Pancreas (tissue), 10 donors: ENCODE data around the gene PACRG. TPM values are rescaled to one million over a fixed set of nuclear protein-coding genes. Genes with fewer than 3 reads are reported as not detected.

Source experiments
- ATAC-seq, 4 donors: fragments of 200-7000 bp; cut with Tn5 transposase; one replicate each; pipeline versions ENCODE4 v1.8.0 to v1.9.1; 2020; ENCODE audit warnings: mild to moderate bottlenecking in 4 of 4, moderate library complexity in 4 of 4
- DNase-seq, 6 donors: peaks; one replicate each; pipeline ENCODE4 v3.0.0-alpha.2; 2020
- FAIRE-seq: peaks from 2 replicates; lab custom pipeline; 2012; peaks lifted over from hg19 to GRCh38; lab: Jason Lieb, UNC
- H3K27ac ChIP-seq, 4 donors: fragments of 200-600 bp; sonication (generic); 1 replicate in 3 of 4; 2 replicates in 1 of 4; pipeline versions ENCODE4 v1.5.0 to v1.8.0; 2020
- H3K27me3 ChIP-seq, 4 donors: fragments of 200-600 bp; one replicate each; pipeline ENCODE4 v1.8.0; 2021
- H3K36me3 ChIP-seq, 3 donors: fragments of 200-600 bp; sonication (generic) in 1 of 3; one replicate each; pipeline versions ENCODE4 v1.5.0 to v1.8.0; 2020 to 2021
- H3K4me1 ChIP-seq, 3 donors: fragments of 200-600 bp; one replicate each; pipeline ENCODE4 v1.8.0; 2021
- H3K4me3 ChIP-seq, 4 donors: fragments of 200-600 bp; sonication (generic) in 2 of 4; one replicate each; pipeline versions ENCODE4 v1.5.0 to v1.8.0; 2020 to 2021
- H3K9me3 ChIP-seq, 4 donors: fragments of 200-600 bp; one replicate each; pipeline ENCODE4 v1.8.0; 2021
- CTCF ChIP-seq, 4 donors: fragments of 200-600 bp; sonication (generic) in 3 of 4; IDR thresholded peaks; one replicate each; pipeline versions ENCODE4 v1.5.0 to v1.8.0; 2021; ENCODE audit warnings: antibody characterized with exemption in 4 of 4
- WGBS, 2 donors: extraction: QIAGEN DNeasy Blood & Tissue Kit; methylation state at CpG; one replicate each; pipeline ENCODE4 v1.1.7; 2013; 5-methylcytosine and 5-hydroxymethylcytosine counted together
- intact Hi-C, 3 donors: fragments of 100-400 bp; cut with DNase I; formaldehyde crosslinking; loops; one replicate each; pipeline versions ENCODE4 v1.11.1 to v1.14.2; 2022
- polyA plus RNA-seq, 2 donors: library from polyadenylated mRNA; stranded (reverse); fragments of 200-250 nt; gene quantifications; one replicate each; pipeline ENCODE4 v1.2.3, GENCODE V29; 2013
- total RNA-seq, 6 donors: library from RNA; stranded (reverse); fragmentation: NEBNext Ultra II Directional in 4 of 6; extraction: Animal tissue kit (Norgen Biotek cat#: 25700) in 4 of 6; gene quantifications; one replicate each; pipeline versions ENCODE4 v1.2.1 to v1.2.4, GENCODE V29; 2021 to 2023
- donor health status: healthy with polysubstance abuse.
- donor health status: DM: no; HTN: no; CAD: no; lungs with moderate emphysema.
- donor health status: DM: no; HTN: no; CAD: no.
- donor health status: control.
- donor health status: control.
- donor health status: Bipolar disorder and iron deficiency.
- donor health status: DM: yes; HTN: yes; CAD: no.
- donor health status: DM: no; HTN: no; CAD: no.
- donor health status: DM: no; HTN: no; CAD: no.
- donor health status: DM: yes; HTN: yes; CAD: no.

The PACRG gene
- total and polyA plus RNA-seq, 8 donors = 2.5 to 7.1 (median 3.5) TPM

GRCh38 chr6:163302747-163303146, 575.0 kb downstream of the PACRG start:
- DNase-seq (no peak), FAIRE-seq (no peak), ATAC-seq (no peak)
- TF ChIP-seq CTCF (IDR thresholded peaks at IDR 0.05) = no peak
- intact Hi-C loops = no loop called here
- no peaks in the 10 kb centered on the region for H3K36me3 ChIP-seq
- H3K4me3 ChIP-seq = no peak overlapping the region
- H3K27me3 ChIP-seq = no peaks in the 10 kb centered on the region
- no peak overlapping the region for H3K27ac ChIP-seq
- no peaks in the 10 kb centered on the region for H3K4me1 ChIP-seq
- no peaks in the 10 kb centered on the region for H3K9me3 ChIP-seq
- WGBS, 2 donors = 88 to 91% methylated on average over 9 of the region's 9 CpGs

- H3K27me3 ChIP-seq = no peaks in the 10 kb centered on the region
- no peaks in the 10 kb centered on the region for H3K36me3 ChIP-seq
- 57 to 68% methylated on average over 2 of the region's 2 CpGs for WGBS, 2 donors
- no peak for TF ChIP-seq CTCF (IDR thresholded peaks at IDR 0.05)
- no peak overlapping the region for H3K4me3 ChIP-seq
- no peaks in the 10 kb centered on the region for H3K4me1 ChIP-seq
- H3K27ac ChIP-seq = no peak overlapping the region
- no peaks in the 10 kb centered on the region for H3K9me3 ChIP-seq
- ATAC-seq (no peak), FAIRE-seq (no peak), DNase-seq (no peak)
- intact Hi-C loops = no loop called here
These were observed 578.2 kb downstream of the PACRG start for GRCh38 chr6:163306000-163306399.

GRCh38 chr6:163308629-163309440, 581.1 kb downstream of the PACRG start:
- DNase-seq (no peak), FAIRE-seq (no peak), ATAC-seq (no peak)
- intact Hi-C loops = no loop called here
- no peaks in the 10 kb centered on the region for H3K36me3 ChIP-seq
- no peak overlapping the region for H3K4me3 ChIP-seq
- H3K4me1 ChIP-seq = no peaks in the 10 kb centered on the region
- H3K9me3 ChIP-seq = no peaks in the 10 kb centered on the region
- H3K27ac ChIP-seq = no peak overlapping the region
- H3K27me3 ChIP-seq = no peaks in the 10 kb centered on the region
- no peak for TF ChIP-seq CTCF (IDR thresholded peaks at IDR 0.05)
- WGBS, 2 donors = 91 to 94% methylated on average over 22 of the region's 22 CpGs

- FAIRE-seq = no peak
- no peak for ATAC-seq
- no peak for TF ChIP-seq CTCF (IDR thresholded peaks at IDR 0.05)
These were observed 581.8 kb downstream of the PACRG start for GRCh38 chr6:163309491-163310026.

More at GRCh38 chr6:163309491-163310026, 581.8 kb downstream of the PACRG start:
- Histone ChIP-seq H3K36me3 (no peaks in the 10 kb centered on the region), H3K9me3 (no peaks in the 10 kb centered on the region), H3K27me3 (no peaks in the 10 kb centered on the region), H3K27ac (no peak overlapping the region), H3K4me1 (no peaks in the 10 kb centered on the region), H3K4me3 (no peak overlapping the region)
- no peak for DNase-seq
- 80 to 81% methylated on average over 13 of the region's 13 CpGs for WGBS, 2 donors
- intact Hi-C loops = no loop called here
